Spleen (tissue), 7 donors: ENCODE results near the gene ERV3-1.
A peak's percentile ranks its signal among the peaks of the same experiment; 100 is the strongest.

Experiments
- CTCF ChIP-seq, 11 experiments: fragments of 200-600 bp in 7 of 11; fragments of 450-650 bp in 4 of 11; sonication (generic) in 4 of 11; IDR thresholded peaks in 8 of 11; conservative IDR thresholded peaks in 3 of 11; 1 replicate in 7 of 11; 2 replicates in 4 of 11; pipeline versions ENCODE4 v1.4.0 to v1.8.0; 2016 to 2021; ENCODE audit warnings: antibody characterized with exemption in 11 of 11, inconsistent platforms in 4 of 11, mild to moderate bottlenecking in 1 of 11
- POLR2A ChIP-seq, 3 donors: fragments of 450-650 bp; IDR thresholded peaks; one replicate each; pipeline ENCODE4 v1.5.1; 2017; ENCODE audit warnings: antibody characterized with exemption in 3 of 3, mild to moderate bottlenecking in 1 of 3
- POLR2AphosphoS5 ChIP-seq, 3 donors: sonication (generic); formaldehyde crosslinking; IDR thresholded peaks; one replicate each; pipeline ENCODE4 v1.5.1; 2017; ENCODE audit warnings: antibody characterized with exemption in 3 of 3
- donor health status: DM: no; HTN: no; CAD: no; lungs with moderate emphysema.
- donor health status: DM: no; HTN: no; CAD: no.
- donor health status: DM: no; HTN: no; CAD: no.

GRCh38 chr7:65006094-65006992 is at the start of gene ERV3-1:
- TF ChIP-seq CTCF (IDR thresholded peaks at IDR 0.05 in 8 of 11, conservative IDR thresholded peaks at IDR 0.05 in 3 of 11), result no peak
- TF ChIP-seq POLR2A (IDR thresholded peaks at IDR 0.05), result peak; percentile 82 to 96 (median 92)
- peak; percentile 94 to 99 (median 98) for TF ChIP-seq POLR2AphosphoS5 (IDR thresholded peaks at IDR 0.05)
